T-cell (primary cell): ENCODE data around the gene ARID4B. TPM values are rescaled to one million over a fixed set of nuclear protein-coding genes. Genes with fewer than 3 reads are reported as not detected.

Source experiments
- ATAC-seq, 4 experiments: fragments of 200-7000 bp in 3 of 4; fragments of 150-1000 bp in 1 of 4; cut with Tn5 transposase; replicated peaks in 1 of 4; 1 replicate in 3 of 4; 2 replicates in 1 of 4; pipeline ENCODE4 v1.10.0; 2021; ENCODE audit warnings: moderate library complexity in 3 of 4, mild to moderate bottlenecking in 2 of 4, moderate number of reproducible peaks in 1 of 4
- CTCF ChIA-PET, 2 donors: fragments of 300-600 bp; sonication (Branson Sonifier 250); formaldehyde crosslinking; loops; one replicate each; lab custom pipeline; 2022; ENCODE audit warnings: antibody characterized with exemption in 2 of 2; lab: Charles Lee
- POLR2A ChIA-PET, 2 donors: fragments of 300-600 bp; sonication (Branson Sonifier 250); formaldehyde crosslinking; loops; one replicate each; lab custom pipeline; 2022; ENCODE audit warnings: antibody characterized with exemption in 2 of 2; lab: Charles Lee
- DNase-seq, 35 experiments: peaks; one replicate each; pipeline versions ENCODE4 v3.0.0 to v3.0.0-alpha.2; 2013 to 2023
- H3K27ac ChIP-seq: one replicate; pipeline ENCODE4 v1.5.1; 2013; ENCODE audit warnings: low read length
- H3K27me3 ChIP-seq, 2 experiments: replicated peaks in 1 of 2; 1 replicate in 1 of 2; 2 replicates in 1 of 2; pipeline versions ENCODE4 v1.6.1 to v1.7.0; 2013; ENCODE audit warnings: low read length in 1 of 2, mixed read lengths in 1 of 2; ENCODE audit not compliant: control insufficient read depth in 2 of 2, insufficient read depth in 2 of 2; ENCODE audit errors: extremely low read depth in 1 of 2
- H3K36me3 ChIP-seq, 2 donors: 1 replicate in 1 of 2; 2 replicates in 1 of 2; pipeline versions ENCODE4 v1.6.1 to v1.7.0; 2013; ENCODE audit warnings: low read length in 1 of 2; ENCODE audit not compliant: control insufficient read depth in 2 of 2, insufficient read depth in 1 of 2; ENCODE audit errors: extremely low read depth in 1 of 2
- H3K4me1 ChIP-seq, 2 experiments: 1 replicate in 1 of 2; 2 replicates in 1 of 2; pipeline versions ENCODE4 v1.6.1 to v1.7.0; 2013; ENCODE audit warnings: low read length in 2 of 2, mixed read lengths in 1 of 2; ENCODE audit not compliant: insufficient read depth in 2 of 2, control insufficient read depth in 1 of 2; ENCODE audit errors: extremely low read depth in 1 of 2
- H3K4me3 ChIP-seq, 2 donors: 1 replicate in 1 of 2; 2 replicates in 1 of 2; pipeline versions ENCODE4 v1.5.1 to v1.7.0; 2013; ENCODE audit warnings: mild to moderate bottlenecking in 2 of 2, low read length in 1 of 2, moderate library complexity in 1 of 2; ENCODE audit not compliant: control insufficient read depth in 1 of 2; ENCODE audit errors: extremely low read depth in 1 of 2
- H3K9me3 ChIP-seq: 2 replicates; pipeline ENCODE4 v1.7.0; 2013
- H3K27ac Mint-ChIP-seq, 2 donors: one replicate each; pipeline ENCODE4 v1.8.0; 2020 to 2021; ENCODE audit warnings: mild to moderate bottlenecking in 2 of 2, mixed read lengths in 2 of 2
- H3K27me3 Mint-ChIP-seq, 2 donors: one replicate each; pipeline ENCODE4 v1.8.0; 2021 to 2022; ENCODE audit warnings: mixed read lengths in 2 of 2
- H3K36me3 Mint-ChIP-seq: one replicate; pipeline ENCODE4 v1.8.0; 2021; ENCODE audit warnings: mixed read lengths
- H3K4me1 Mint-ChIP-seq, 3 donors: one replicate each; pipeline ENCODE4 v1.8.0; 2020 to 2022; ENCODE audit warnings: mixed read lengths in 3 of 3, mild to moderate bottlenecking in 1 of 3
- H3K4me3 Mint-ChIP-seq, 3 donors: one replicate each; pipeline ENCODE4 v1.8.0; 2020 to 2022; ENCODE audit warnings: mild to moderate bottlenecking in 3 of 3, mixed read lengths in 3 of 3, moderate library complexity in 3 of 3
- H3K9me3 Mint-ChIP-seq, 3 donors: one replicate each; pipeline ENCODE4 v1.8.0; 2020 to 2022; ENCODE audit warnings: mixed read lengths in 3 of 3
- WGBS: methylation state at CpG from one replicate; pipeline ENCODE4 v1.1.5; 2013; ENCODE audit warnings: missing lambda C conversion rate; ENCODE audit not compliant: insufficient coverage; 5-methylcytosine and 5-hydroxymethylcytosine counted together
- total RNA-seq, 35 experiments: library from RNA in 6 of 35; stranded (reverse) in 6 of 35; fragments of 120-200 nt in 1 of 35; gene quantifications; one replicate each; pipeline versions ENCODE4 v1.2.1 to v1.2.4 and lab custom pipeline; 2013 to 2026

Gene ARID4B
- total RNA-seq, 5 donors from 2014 or later (not counting 1 experiment from before 2014, with no cell fraction given) = 70.4 to 151 (median 79.1) TPM

GRCh38 chr1:235157150-235157549, 170.8 kb downstream of the ARID4B start:
- Histone ChIP-seq H3K4me3 (no peak overlapping the region), H3K9me3 (no peaks in the 10 kb centered on the region), H3K27ac (no peak overlapping the region), H3K27me3 (no peaks in the 10 kb centered on the region), H3K36me3 (peaks cover 5 to 53% of the 10 kb centered on the region in 2 donors), H3K4me1 (peaks cover 13 to 41% of the 10 kb centered on the region in 2 experiments)
- no peaks in the 10 kb centered on the region for H3K27me3 Mint-ChIP-seq
- H3K4me1 Mint-ChIP-seq = peaks cover 35 to 40% (median 39%) of the 10 kb centered on the region in 3 donors
- ATAC-seq (no peak), DNase-seq (no peak)
- 100% methylated on average over 4 of the region's 4 CpGs for WGBS
- POLR2A ChIA-PET = no interaction called here
- H3K9me3 Mint-ChIP-seq = no peaks in the 10 kb centered on the region
- H3K27ac Mint-ChIP-seq = no peak overlapping the region
- no peak overlapping the region for H3K4me3 Mint-ChIP-seq
- H3K36me3 Mint-ChIP-seq = peaks cover 22% of the 10 kb centered on the region
- CTCF ChIA-PET = interaction anchor here (0.6 to 1.0 kb wide), 2 partner anchors 10 to 73 kb away, joined by 3 to 5 read pairs; no protein-coding TSS in a partner anchor

- H3K36me3 Mint-ChIP-seq = peaks cover 23% of the 10 kb centered on the region
- H3K4me3 ChIP-seq = no peak overlapping the region
- no peak overlapping the region for H3K4me3 Mint-ChIP-seq
- no peaks in the 10 kb centered on the region for H3K27me3 ChIP-seq
- no peak overlapping the region for H3K27ac ChIP-seq
- ChIA-PET POLR2A (interaction anchor here in 1 of 2 donors (0.5 kb wide), 1 partner anchor 56 kb away, joined by 3 read pairs; no protein-coding TSS in a partner anchor), CTCF (interaction anchor here in 1 of 2 donors (0.6 kb wide), 1 partner anchor 73 kb away, joined by 3 read pairs; no protein-coding TSS in a partner anchor)
- H3K27me3 Mint-ChIP-seq = no peaks in the 10 kb centered on the region
- no peaks in the 10 kb centered on the region for H3K9me3 Mint-ChIP-seq
- 60% methylated on average over 2 of the region's 4 CpGs for WGBS
- no peak overlapping the region for H3K27ac Mint-ChIP-seq
- peaks cover 13 to 36% of the 10 kb centered on the region in 2 experiments for H3K4me1 ChIP-seq
- peaks cover 31 to 38% (median 35%) of the 10 kb centered on the region in 3 donors for H3K4me1 Mint-ChIP-seq
- no peaks in the 10 kb centered on the region for H3K9me3 ChIP-seq
- ATAC-seq (no peak), DNase-seq (no peak)
- peaks cover 5 to 57% of the 10 kb centered on the region in 2 donors for H3K36me3 ChIP-seq
Observed at GRCh38 chr1:235156740-235157139, 171.2 kb downstream of the ARID4B start.

GRCh38 chr1:235156265-235156664, 171.7 kb downstream of the ARID4B start:
- no CpG with 5 or more reads among the region's 3 CpGs for WGBS
- peaks cover 13 to 33% of the 10 kb centered on the region in 2 experiments for H3K4me1 ChIP-seq
- ATAC-seq (no peak), DNase-seq (no peak)
- H3K36me3 ChIP-seq = peaks cover 9 to 62% of the 10 kb centered on the region in 2 donors
- no peak overlapping the region for H3K27ac ChIP-seq
- peaks cover 26% of the 10 kb centered on the region for H3K36me3 Mint-ChIP-seq
- no peaks in the 10 kb centered on the region for H3K9me3 ChIP-seq
- ChIA-PET CTCF (interaction anchor here in 1 of 2 donors (0.5 to 0.6 kb wide), 2 partner anchors 307 to 675 kb away, joined by 3 read pairs; no protein-coding TSS in a partner anchor), POLR2A (interaction anchor here in 1 of 2 donors (0.5 kb wide), 1 partner anchor 57 kb away, joined by 3 read pairs; no protein-coding TSS in a partner anchor)
- H3K27me3 Mint-ChIP-seq = no peaks in the 10 kb centered on the region
- no peak overlapping the region for H3K4me3 ChIP-seq
- H3K9me3 Mint-ChIP-seq = no peaks in the 10 kb centered on the region
- no peak overlapping the region for H3K4me3 Mint-ChIP-seq
- H3K27ac Mint-ChIP-seq = no peak overlapping the region
- H3K27me3 ChIP-seq = no peaks in the 10 kb centered on the region
- peaks cover 30 to 37% (median 35%) of the 10 kb centered on the region in 3 donors for H3K4me1 Mint-ChIP-seq

- H3K9me3 ChIP-seq = no peaks in the 10 kb centered on the region
- H3K4me3 ChIP-seq = no peak overlapping the region
- Mint-ChIP-seq H3K4me3 (no peak overlapping the region), H3K4me1 (peaks cover 29 to 33% (median 32%) of the 10 kb centered on the region in 3 donors), H3K27me3 (no peaks in the 10 kb centered on the region), H3K36me3 (peaks cover 39% of the 10 kb centered on the region), H3K27ac (no peak overlapping the region), H3K9me3 (no peaks in the 10 kb centered on the region)
- H3K27me3 ChIP-seq = no peaks in the 10 kb centered on the region
- ChIA-PET CTCF (interaction anchor here (0.6 to 1.1 kb wide), 3 partner anchors 43 to 265 kb away, joined by 3 read pairs; no protein-coding TSS in a partner anchor), POLR2A (interaction anchor here in 1 of 2 donors (0.6 to 0.7 kb wide), 3 partner anchors 38 to 264 kb away, joined by 3 to 6 read pairs (median 3); no protein-coding TSS in a partner anchor)
- DNase-seq = no peak
- no peak overlapping the region for H3K27ac ChIP-seq
- ATAC-seq = no peak
- peaks cover 10 to 79% of the 10 kb centered on the region in 2 donors for H3K36me3 ChIP-seq
- H3K4me1 ChIP-seq = peaks cover 0 to 10% of the 10 kb centered on the region in 2 experiments
Observed at GRCh38 chr1:235152235-235152634, 175.7 kb downstream of the ARID4B start.

- Mint-ChIP-seq H3K9me3 (no peaks in the 10 kb centered on the region), H3K27ac (peak overlapping the region; percentile 7 to 36), H3K4me3 (no peak overlapping the region), H3K27me3 (no peaks in the 10 kb centered on the region), H3K4me1 (peaks cover 29 to 33% (median 32%) of the 10 kb centered on the region in 3 donors), H3K36me3 (peaks cover 41% of the 10 kb centered on the region)
- WGBS = no CpG with 5 or more reads among the region's 2 CpGs
- ATAC-seq (no peak), DNase-seq (no peak)
- POLR2A ChIA-PET = interaction anchor here in 1 of 2 donors (0.5 to 0.6 kb wide), 2 partner anchors 8 to 12 kb away, joined by 3 to 4 read pairs; no protein-coding TSS in a partner anchor
- peaks cover 0 to 5% of the 10 kb centered on the region in 2 experiments for H3K4me1 ChIP-seq
- no peaks in the 10 kb centered on the region for H3K27me3 ChIP-seq
- H3K9me3 ChIP-seq = no peaks in the 10 kb centered on the region
- H3K4me3 ChIP-seq = no peak overlapping the region
- peaks cover 10 to 79% of the 10 kb centered on the region in 2 donors for H3K36me3 ChIP-seq
- no peak overlapping the region for H3K27ac ChIP-seq
- CTCF ChIA-PET = interaction anchor here in 1 of 2 donors (0.7 kb wide), 1 partner anchor 347 kb away, joined by 5 read pairs; no protein-coding TSS in a partner anchor
Observed at GRCh38 chr1:235151033-235151432, 176.9 kb downstream of the ARID4B start.

- Histone ChIP-seq H3K4me3 (no peak overlapping the region), H3K9me3 (no peaks in the 10 kb centered on the region), H3K36me3 (peaks cover 15 to 84% of the 10 kb centered on the region in 2 donors), H3K27me3 (no peaks in the 10 kb centered on the region), H3K4me1 (peaks cover 0 to 2% of the 10 kb centered on the region in 2 experiments), H3K27ac (no peak overlapping the region)
- peaks cover 43% of the 10 kb centered on the region for H3K36me3 Mint-ChIP-seq
- H3K27me3 Mint-ChIP-seq = no peaks in the 10 kb centered on the region
- H3K27ac Mint-ChIP-seq = no peak overlapping the region
- WGBS = 97% methylated on average over 6 of the region's 9 CpGs
- H3K4me3 Mint-ChIP-seq = no peak overlapping the region
- H3K4me1 Mint-ChIP-seq = peaks cover 29 to 35% (median 29%) of the 10 kb centered on the region in 3 donors
- H3K9me3 Mint-ChIP-seq = no peaks in the 10 kb centered on the region
- ChIA-PET CTCF (no interaction called here), POLR2A (no interaction called here)
- ATAC-seq (no peak), DNase-seq (no peak)
Observed at GRCh38 chr1:235149824-235150223, 178.2 kb downstream of the ARID4B start.
